ENCODE results near the gene AOPEP.

- TF ChIP-seq EZH2phosphoT487 (IDR thresholded peaks at IDR 0.05; ENCODE audit: low read length): no peak
- no peak for TF ChIP-seq CTCF (IDR thresholded peaks at IDR 0.05; ENCODE audit: low read length)
These were observed 46.5 kb upstream of the AOPEP start for GRCh38 chr9:94680020-94680419.

Measured in MM.1S (cell line).